H1 (cell line): ENCODE data around the gene MYBPH.

Experiments used
- CBX8 ChIP-seq: fragments of 300-800, 300-1000 bp; sonication (generic); IDR thresholded peaks from 2 replicates; pipeline ENCODE4 v1.7.1; 2016; ENCODE audit warnings: low read depth, low read length, borderline replicate concordance
- CHD2 ChIP-seq: IDR thresholded peaks from 2 replicates; pipeline ENCODE4 v1.6.1; 2012; ENCODE audit warnings: low read length, improper control_type of control experiment
- CTCF ChIP-seq, 3 experiments: IDR thresholded peaks; 1 replicate in 2 of 3; 2 replicates in 1 of 3; pipeline versions ENCODE4 v1.5.1 to v1.6.1; 2011; ENCODE audit warnings: low read length in 3 of 3, mild to moderate bottlenecking in 3 of 3, inconsistent platforms in 2 of 3, low read depth in 1 of 3, moderate library complexity in 1 of 3; ENCODE audit not compliant: insufficient read depth in 1 of 3; ENCODE audit errors: control extremely low read depth in 1 of 3
- EP300 ChIP-seq, 2 experiments: IDR thresholded peaks; 1 replicate in 1 of 2; 2 replicates in 1 of 2; pipeline ENCODE4 v1.6.1; 2011 to 2012; ENCODE audit warnings: low read depth in 2 of 2, low read length in 2 of 2, mild to moderate bottlenecking in 2 of 2, borderline replicate concordance in 1 of 2, inconsistent platforms in 1 of 2, moderate library complexity in 1 of 2
- HDAC2 ChIP-seq, 2 experiments: fragments of 300-600 bp in 1 of 2; sonication (generic) in 1 of 2; IDR thresholded peaks; 2 replicates each; pipeline ENCODE4 v1.6.1; 2011 to 2012; ENCODE audit warnings: low read depth in 2 of 2, low read length in 2 of 2, mild to moderate bottlenecking in 2 of 2, moderate library complexity in 2 of 2, borderline replicate concordance in 1 of 2, inconsistent platforms in 1 of 2
- NRF1 ChIP-seq: IDR thresholded peaks from 2 replicates; pipeline ENCODE4 v1.6.1; 2011; ENCODE audit warnings: mild to moderate bottlenecking, low read depth, low read length, improper control_type of control experiment
- POLR2A ChIP-seq, 2 experiments: IDR thresholded peaks; 1 replicate in 1 of 2; 2 replicates in 1 of 2; pipeline ENCODE4 v1.6.1; 2011; ENCODE audit warnings: low read depth in 2 of 2, low read length in 2 of 2, mild to moderate bottlenecking in 2 of 2; ENCODE audit errors: control extremely low read depth in 1 of 2
- POLR2AphosphoS5 ChIP-seq: IDR thresholded peaks from 2 replicates; pipeline ENCODE4 v1.6.1; 2011; ENCODE audit warnings: low read depth, low read length
- RAD21 ChIP-seq, 2 experiments: IDR thresholded peaks in 1 of 2; conservative IDR thresholded peaks in 1 of 2; 2 replicates each; pipeline ENCODE4 v1.6.1; 2011; ENCODE audit warnings: low read depth in 2 of 2, low read length in 2 of 2, improper control_type of control experiment in 1 of 2, inconsistent platforms in 1 of 2, mild to moderate bottlenecking in 1 of 2, moderate library complexity in 1 of 2
- SIN3A ChIP-seq, 2 experiments: IDR thresholded peaks in 1 of 2; conservative IDR thresholded peaks in 1 of 2; 2 replicates each; pipeline ENCODE4 v1.6.1; 2011 to 2012; ENCODE audit warnings: low read length in 2 of 2, improper control_type of control experiment in 1 of 2, low read depth in 1 of 2, mild to moderate bottlenecking in 1 of 2
- TAF1 ChIP-seq: IDR thresholded peaks from 2 replicates; pipeline ENCODE4 v1.6.1; 2011; ENCODE audit warnings: mild to moderate bottlenecking, low read depth, low read length
- TCF12 ChIP-seq: IDR thresholded peaks from 2 replicates; pipeline ENCODE4 v1.6.1; 2011; ENCODE audit warnings: low read depth, mild to moderate bottlenecking, low read length
- YY1 ChIP-seq: IDR thresholded peaks from 2 replicates; pipeline ENCODE4 v1.6.1; 2011; ENCODE audit warnings: low read depth, mild to moderate bottlenecking, low read length

GRCh38 chr1:203208181-203208580, 32.6 kb upstream of the MYBPH start:
- TF ChIP-seq YY1 (no peak), NRF1 (no peak), RAD21 (IDR thresholded peaks at IDR 0.05 in 1 of 2, conservative IDR thresholded peaks at IDR 0.05 in 1 of 2; ENCODE audit: low read depth in 2 of 2, low read length in 2 of 2) (no peak), HDAC2 (IDR thresholded peaks at IDR 0.05; ENCODE audit: borderline replicate concordance in 1 of 2, low read depth in 2 of 2, low read length in 2 of 2) (no peak), POLR2A (IDR thresholded peaks at IDR 0.05; ENCODE audit: control extremely low read depth in 1 of 2, low read depth in 2 of 2, low read length in 2 of 2) (no peak), CBX8 (no peak), CTCF (IDR thresholded peaks at IDR 0.05; ENCODE audit: control extremely low read depth in 1 of 3, insufficient read depth in 1 of 3, low read depth in 1 of 3, low read length in 3 of 3) (no peak), SIN3A (conservative IDR thresholded peaks at IDR 0.05 in 1 of 2, IDR thresholded peaks at IDR 0.05 in 1 of 2; ENCODE audit: low read depth in 1 of 2, low read length in 2 of 2) (no peak), CHD2 (no peak), TAF1 (no peak), EP300 (IDR thresholded peaks at IDR 0.05; ENCODE audit: borderline replicate concordance in 1 of 2, low read depth in 2 of 2, low read length in 2 of 2) (no peak), TCF12 (no peak), POLR2AphosphoS5 (no peak)
